Activated naive CD4-positive, alpha-beta T cell treated with Interleukin-2 at 50 U/mL for 16 hours (primary cell): Measurements from ENCODE around the gene SSBP3.

ENCODE experiments used
- DNase-seq: peaks from one replicate; pipeline ENCODE4 v3.0.0-alpha.2; 2020

The SSBP3 gene

DNA sequence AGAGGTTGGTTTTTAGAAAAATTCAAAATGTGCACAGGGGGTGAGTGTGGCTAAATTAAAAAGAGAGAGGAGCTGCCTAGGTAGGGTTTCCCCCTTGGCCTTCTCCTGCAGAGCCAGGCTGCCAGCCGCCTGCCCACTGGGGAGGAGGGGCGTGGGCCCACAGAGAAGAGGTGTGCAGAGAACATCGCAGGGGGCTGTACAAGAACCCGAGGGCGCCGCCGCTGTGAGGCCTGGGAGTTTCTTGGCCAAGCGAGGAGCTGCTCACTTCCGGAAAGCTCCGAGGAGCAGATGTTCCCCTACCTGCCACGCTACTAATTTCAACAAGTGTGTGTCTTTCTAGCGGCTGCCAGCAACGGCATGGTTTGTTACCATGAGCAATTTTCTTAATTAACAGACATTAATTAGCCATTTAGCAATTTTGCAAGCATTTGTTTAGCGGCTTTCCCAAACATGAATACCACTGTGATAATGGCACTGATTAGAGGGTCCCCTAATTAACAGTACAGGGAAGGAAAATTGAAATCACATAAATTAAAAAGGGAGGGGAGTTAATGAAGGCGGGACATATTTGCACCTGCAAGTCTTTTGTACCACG, 146.6 kb downstream of the SSBP3 start:
- DNase-seq: no peak

- DNase-seq: no peak
Observed at GRCh38 chr1:54257876-54258275, 148.3 kb downstream of the SSBP3 start.

- no peak for DNase-seq
Observed at GRCh38 chr1:54257346-54257620, 148.9 kb downstream of the SSBP3 start.

DNA sequence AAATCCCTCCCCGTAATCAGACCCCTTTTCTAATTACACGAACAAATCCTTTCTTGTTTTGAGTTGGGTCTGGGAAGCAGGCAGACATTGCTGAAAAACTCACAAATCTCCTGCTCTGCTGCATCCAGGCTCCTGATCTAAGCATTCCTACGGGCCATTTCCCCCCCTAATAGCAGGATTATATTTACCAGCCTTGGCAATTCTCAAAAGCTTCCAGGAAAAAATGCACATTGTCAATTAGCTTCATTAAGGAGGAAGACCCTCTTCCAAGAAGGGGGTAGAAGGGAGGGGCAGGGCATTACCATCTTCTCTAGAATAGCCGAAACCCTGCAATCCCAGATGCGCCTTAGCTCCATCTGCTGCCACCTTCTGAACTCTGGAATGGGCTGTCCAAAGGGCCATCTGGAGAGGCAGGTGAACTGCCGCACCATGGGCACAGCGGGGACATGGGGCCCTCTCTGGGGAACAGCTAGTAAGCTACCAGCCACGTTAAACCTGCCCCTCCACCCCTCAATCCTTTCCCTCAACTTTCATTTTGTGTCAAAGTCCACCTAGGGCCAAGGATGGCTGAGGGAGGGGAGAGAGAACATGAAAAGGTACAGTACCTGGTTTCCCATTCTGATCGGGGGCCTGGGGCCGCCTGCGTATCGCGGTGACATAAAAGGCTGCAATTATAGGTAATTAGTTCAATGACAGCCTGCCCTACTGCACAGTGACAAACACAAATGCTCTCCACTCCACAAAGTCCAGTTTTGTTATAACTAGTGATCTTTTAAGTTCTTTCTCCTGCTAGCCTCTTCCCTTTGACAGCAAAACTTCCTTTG, 149.5 kb downstream of the SSBP3 start:
- no peak for DNase-seq

DNA sequence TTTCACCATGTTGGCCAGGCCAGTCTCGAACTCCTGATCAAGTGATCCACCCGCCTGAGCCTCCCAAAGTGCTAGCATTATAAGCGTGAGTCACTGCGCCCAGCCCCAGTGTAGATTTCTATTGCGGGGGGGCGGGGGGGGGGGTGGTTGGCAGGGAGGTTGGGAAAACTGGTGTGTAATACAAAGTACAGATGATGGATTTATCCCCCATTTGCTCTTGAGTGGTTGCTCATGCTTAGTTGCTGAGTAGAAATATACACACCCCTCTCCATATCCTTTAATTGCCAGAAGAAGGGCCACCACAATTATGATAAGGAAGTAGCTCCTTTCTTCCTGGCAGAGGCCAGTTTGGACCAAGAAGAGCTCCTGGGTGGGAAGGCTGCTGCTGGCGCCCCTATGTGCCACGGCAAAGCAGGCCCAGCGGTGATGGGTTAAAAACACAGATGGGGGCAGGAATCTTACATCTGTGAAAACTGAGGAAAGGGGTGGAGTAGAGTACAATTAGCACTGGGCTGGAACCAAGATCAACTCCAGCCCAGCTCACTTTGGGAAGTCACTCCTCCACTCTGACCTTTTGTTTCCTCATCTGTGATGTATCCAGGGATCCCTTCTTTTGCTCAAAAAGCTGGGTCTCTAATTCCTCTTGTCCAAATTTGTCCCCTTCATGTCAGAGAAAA, 151.0 kb downstream of the SSBP3 start:
- DNase-seq: no peak

- no peak for DNase-seq
Observed at GRCh38 chr1:54254055-54254454, 152.1 kb downstream of the SSBP3 start.

DNA sequence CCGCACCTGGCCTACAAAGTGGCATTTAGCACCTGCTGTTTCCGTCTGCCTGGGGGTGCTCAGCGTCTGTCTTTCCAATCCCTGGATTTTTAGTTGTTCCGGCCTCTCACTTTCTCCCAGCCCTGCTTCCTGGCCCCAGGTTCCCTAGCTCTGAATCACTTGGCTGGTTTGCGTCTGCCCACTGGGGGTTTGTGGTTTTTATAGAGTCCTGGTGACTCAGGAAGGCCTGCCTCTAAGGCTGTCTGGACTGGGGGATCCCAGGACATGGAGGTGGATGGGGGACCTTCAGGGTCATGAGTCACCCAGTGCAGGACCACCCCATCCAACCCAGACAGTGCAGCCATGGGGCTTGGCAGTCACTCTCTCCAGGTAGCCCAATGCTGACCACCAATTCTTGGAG, 152.7 kb downstream of the SSBP3 start:
- no peak for DNase-seq

DNA sequence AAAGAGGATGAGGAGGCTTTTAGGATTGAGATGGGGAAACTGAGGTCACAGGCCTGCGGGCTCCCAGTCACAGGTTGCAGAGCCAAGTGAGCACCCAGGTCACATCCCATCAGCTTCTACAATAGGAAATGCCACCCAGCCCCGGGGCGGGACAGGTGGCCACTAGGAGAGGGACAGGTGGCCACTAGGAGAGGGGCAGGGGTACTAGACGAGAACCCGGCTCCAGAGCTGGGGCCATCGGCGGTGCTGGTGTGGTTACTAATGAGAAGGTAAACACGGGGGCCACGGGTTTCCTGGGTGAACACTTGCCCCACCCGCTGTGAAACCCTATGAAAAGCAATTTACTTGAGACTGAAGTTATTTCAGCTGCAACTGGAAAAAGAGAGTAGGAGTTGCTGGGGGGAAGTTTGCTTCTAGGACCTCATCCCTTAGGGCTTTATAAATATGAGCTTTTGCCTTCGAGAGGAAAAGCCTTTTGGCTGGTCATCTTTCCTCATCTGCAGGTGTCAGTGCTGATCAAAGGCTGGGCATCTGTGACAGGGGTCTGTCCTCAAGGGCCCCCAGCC, 153.7 kb downstream of the SSBP3 start:
- DNase-seq: no peak

- no peak for DNase-seq
Observed at GRCh38 chr1:54250670-54251069, 155.5 kb downstream of the SSBP3 start.

DNA sequence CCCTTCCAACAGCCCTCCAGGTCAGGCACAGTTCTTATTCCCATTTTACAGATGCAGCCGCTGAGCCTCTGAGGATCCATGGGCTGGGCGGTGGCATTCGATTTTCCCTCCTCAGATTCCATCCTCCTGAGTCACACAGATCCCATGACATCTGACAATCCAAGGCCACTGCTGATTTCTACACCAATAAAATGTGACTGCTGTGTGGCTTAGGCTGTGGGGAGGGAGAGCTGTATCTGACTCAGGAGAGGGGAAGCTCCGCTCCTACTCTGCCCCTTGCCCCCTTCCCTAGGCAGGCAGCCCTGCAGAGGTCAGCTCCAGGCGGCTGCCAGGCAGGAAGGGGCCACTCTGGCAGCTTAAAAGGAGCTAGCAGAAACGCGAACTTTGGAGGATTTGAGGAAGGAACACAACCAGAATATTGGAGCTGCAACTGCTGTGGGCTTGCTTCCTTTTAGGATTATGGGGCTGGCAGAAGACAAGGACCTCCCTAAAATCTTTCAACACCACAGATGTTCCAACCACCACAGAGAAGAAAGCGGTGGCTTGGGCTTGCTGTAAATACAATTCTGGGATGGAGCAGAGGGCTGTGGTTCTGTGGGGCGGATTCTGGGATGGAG, 156.3 kb downstream of the SSBP3 start:
- DNase-seq: no peak

DNA sequence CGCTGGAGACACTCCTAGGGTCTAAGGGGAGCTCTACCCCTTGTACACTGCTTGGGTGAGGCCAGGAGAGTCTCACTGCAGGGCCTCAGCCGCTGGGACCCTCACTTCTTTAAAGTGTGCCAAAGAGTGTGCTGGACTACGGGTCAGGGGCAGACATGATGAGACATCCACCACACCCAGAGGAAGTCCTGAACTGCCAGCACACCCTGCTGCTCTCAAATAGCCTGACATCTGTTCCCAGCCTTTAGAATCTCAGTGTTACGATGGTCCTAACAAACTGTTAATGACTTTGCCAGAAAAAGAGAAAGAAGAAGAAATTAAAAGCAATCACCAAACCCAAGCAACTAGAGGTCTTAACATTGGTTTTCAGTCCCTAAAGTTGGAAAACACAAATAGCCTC, 157.2 kb downstream of the SSBP3 start:
- DNase-seq: no peak

DNA sequence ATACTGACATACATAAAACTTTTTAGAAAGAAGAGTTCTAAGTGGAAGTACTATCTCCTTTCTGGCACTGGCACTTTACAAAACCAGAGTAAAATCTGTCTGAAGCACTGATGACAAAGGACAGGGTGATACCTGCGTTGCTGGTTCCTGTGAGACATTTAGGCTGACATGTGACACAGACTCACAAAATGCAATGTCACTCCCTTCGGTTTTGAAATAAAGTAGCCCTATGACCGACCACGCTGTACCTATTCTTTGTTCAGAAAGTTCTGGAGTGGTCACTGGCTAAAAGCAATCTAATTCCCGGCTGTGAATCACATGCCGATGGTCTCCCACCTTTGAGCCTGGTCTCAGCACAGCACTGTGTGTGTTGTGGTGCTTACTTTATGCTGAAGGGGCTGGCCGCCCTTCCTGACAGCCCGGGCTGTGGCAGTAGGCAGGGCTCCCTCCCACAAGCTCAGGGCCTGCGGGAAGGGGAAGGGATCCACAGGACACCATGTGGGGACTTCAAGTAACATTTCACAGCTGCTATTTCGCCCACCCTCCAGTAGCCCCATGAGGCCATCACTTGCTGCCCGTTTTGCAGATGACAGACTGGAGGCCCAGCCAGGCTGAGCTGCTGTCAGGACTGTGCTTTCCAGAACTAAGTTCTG, 158.2 kb downstream of the SSBP3 start:
- DNase-seq: no peak

DNA sequence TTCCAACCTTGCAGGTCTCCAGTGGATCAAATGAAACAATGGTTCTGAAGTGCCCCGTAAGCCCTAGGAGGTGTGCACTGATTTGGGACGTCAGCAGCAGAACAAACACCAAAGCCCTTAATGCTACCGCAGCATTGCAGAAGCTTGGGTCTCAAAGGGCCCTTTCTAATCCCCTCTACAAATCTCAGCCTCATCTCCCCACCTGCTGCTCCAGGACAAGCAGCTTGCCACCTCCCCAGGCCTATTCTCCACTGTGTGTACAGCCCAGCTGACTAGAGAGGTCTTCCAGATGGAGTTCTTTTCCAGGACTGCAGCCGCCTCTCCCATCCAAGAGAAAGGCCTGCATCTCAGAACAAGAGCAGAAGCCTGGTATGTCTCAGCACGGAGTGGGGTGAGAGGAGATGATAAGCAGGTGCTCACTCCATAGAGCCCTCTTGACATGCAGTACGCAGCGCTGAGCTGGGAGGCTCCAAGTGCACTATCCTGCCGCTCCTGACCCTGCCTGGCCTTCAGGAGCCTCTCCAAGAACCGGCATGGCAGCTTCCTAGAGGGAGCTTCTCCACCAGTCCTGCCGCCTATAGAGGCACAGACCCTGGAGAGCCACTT, 160.0 kb downstream of the SSBP3 start:
- no peak for DNase-seq

DNA sequence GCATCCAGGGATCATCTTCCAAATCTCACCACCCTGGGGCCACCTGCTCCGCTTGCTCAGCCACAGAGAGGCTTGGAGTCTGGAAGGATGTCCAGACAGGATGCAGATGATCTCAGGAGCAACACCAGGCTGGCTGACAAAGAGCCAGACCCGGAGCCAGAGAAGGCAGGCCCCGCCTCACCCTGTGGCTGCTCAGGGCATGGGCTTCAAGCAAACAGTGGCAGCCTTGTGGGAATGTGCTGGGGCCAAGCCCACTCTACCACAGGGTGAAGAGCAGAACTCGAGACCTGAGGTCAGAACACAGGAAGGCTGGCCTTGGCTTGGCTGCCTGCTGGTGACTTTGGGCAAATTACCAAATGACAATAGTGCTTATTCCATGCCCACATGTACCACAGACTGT, 160.7 kb downstream of the SSBP3 start:
- DNase-seq: no peak

DNA sequence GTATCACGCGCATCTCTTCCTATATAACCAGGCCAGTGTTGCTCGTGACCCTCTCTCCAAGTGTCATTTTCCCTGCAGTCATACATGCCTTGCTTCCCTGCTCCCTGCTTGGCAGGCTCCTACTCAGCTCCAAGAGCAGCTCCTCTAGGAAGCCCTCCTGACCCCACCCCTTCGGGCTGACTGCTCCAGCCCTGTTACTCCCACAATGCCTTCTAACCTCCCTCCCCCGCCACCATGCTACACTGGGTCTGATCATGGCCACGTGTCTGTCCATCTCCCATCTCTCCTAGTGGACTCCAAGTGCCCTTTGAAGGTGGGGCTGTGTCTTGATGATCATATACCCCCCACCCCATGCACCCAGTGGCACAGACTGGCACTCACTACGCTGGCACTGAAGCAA, 161.5 kb downstream of the SSBP3 start:
- DNase-seq: no peak

- no peak for DNase-seq
Observed at GRCh38 chr1:54243022-54243421, 163.2 kb downstream of the SSBP3 start.

- DNase-seq: no peak
Observed at GRCh38 chr1:54241364-54241763, 164.8 kb downstream of the SSBP3 start.

DNA sequence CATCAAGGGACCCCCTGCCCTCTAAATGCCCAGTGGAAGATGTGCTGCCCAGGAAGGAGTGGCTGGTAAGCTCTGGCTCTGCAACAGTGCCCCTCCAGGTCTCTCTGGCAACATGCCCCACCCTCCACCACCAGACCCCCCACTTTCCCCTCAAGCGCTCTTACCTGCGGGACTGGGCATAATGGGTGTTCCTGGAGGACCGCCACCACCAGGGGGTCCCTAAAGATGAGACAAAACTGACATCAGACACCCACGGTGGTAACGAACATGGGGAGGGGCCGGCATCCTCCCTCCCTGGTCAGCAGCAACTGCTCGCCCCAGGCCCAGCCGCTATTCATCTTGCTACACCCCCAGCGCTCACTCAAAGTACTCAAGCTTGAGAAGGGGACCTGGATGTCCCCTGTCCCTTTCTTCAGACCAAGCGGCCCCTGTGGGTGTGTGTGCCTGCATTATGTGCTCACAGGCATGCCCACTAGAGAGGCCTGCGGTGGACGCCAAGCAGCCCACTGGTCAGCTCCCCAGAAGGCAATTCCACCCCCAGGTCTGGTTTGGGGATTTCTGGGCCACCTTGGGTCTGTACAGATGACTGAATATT, 165.4 kb downstream of the SSBP3 start:
- DNase-seq: no peak

- DNase-seq: no peak
Observed at GRCh38 chr1:54239631-54240031, 166.6 kb downstream of the SSBP3 start.

- no peak for DNase-seq
Observed at GRCh38 chr1:54239035-54239383, 167.2 kb downstream of the SSBP3 start.

DNA sequence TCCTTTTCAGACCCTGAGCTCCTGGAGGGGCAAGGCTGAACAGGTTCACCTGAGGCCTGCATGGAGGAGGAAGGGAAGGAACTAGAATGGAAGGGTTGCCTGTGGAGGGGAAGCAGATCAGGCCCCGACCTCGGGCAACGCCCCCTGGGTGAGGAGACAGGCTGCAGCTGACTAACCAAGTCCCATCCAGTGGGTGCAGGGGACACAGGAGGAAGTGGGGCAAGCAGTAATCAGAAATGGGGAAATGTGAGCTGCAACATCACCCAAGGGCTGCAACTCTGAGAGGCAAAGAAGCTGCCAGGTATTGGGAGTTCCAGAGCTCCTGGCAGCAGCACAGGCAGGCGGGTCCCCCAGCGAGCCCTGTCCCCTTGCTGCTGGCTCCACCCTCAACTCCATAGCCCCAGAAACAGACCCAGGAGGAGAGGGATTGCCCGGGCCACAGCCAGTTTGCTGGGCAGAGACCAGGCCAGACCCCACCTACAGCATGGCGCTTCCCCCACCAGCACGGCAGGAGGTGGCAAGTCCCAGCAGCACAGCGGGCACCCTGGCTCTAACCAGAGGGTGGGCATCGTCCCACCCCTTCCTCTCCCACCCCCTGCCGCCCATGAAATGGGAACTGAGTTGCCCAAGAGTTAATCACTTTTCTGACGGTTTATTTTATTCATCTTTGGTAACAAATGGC, 167.7 kb downstream of the SSBP3 start:
- no peak for DNase-seq

- no peak for DNase-seq
Observed at GRCh38 chr1:54237586-54237985, 168.6 kb downstream of the SSBP3 start.
